Stimulated activated naive CD4-positive, alpha-beta T cell treated with Interleukin-2 at 50 U/mL for 16 hours (primary cell): ENCODE data around the gene ZFC3H1.

Experiments
- DNase-seq: peaks from one replicate; lab custom pipeline; 2025; lab: John Stamatoyannopoulos, UW

The ZFC3H1 gene

GRCh38 chr12:71627438-71628002 is 36.1 kb downstream of the ZFC3H1 start:
- DNase-seq: no peak

GRCh38 chr12:71626768-71627167 is 36.9 kb downstream of the ZFC3H1 start:
- no peak for DNase-seq

- no peak for DNase-seq
Measured at GRCh38 chr12:71626098-71626497, 37.5 kb downstream of the ZFC3H1 start.

GRCh38 chr12:71625476-71625875 is 38.2 kb downstream of the ZFC3H1 start:
- DNase-seq: no peak

- DNase-seq: no peak
Measured at GRCh38 chr12:71621938-71622337, 41.7 kb downstream of the ZFC3H1 start.

GRCh38 chr12:71610031-71610795 is 53.4 kb downstream of the ZFC3H1 start:
- no peak for DNase-seq

GRCh38 chr12:71607494-71608330 is 55.9 kb downstream of the ZFC3H1 start:
- DNase-seq: no peak

GRCh38 chr12:71605039-71605438 is 58.6 kb downstream of the ZFC3H1 start:
- DNase-seq: no peak

GRCh38 chr12:71602761-71603577 is 60.7 kb downstream of the ZFC3H1 start:
- no peak for DNase-seq

GRCh38 chr12:71601546-71601945 is 62.1 kb downstream of the ZFC3H1 start:
- DNase-seq: no peak

GRCh38 chr12:71599210-71599609 is 64.4 kb downstream of the ZFC3H1 start:
- DNase-seq: no peak

GRCh38 chr12:71594214-71594948 is 69.3 kb downstream of the ZFC3H1 start:
- DNase-seq: no peak

- DNase-seq: no peak
Measured at GRCh38 chr12:71592841-71593240, 70.8 kb downstream of the ZFC3H1 start.

GRCh38 chr12:71591601-71592000 is 72.0 kb downstream of the ZFC3H1 start:
- no peak for DNase-seq

GRCh38 chr12:71589478-71589881 is 74.2 kb downstream of the ZFC3H1 start:
- no peak for DNase-seq

GRCh38 chr12:71587012-71587411 is 76.6 kb downstream of the ZFC3H1 start:
- DNase-seq: no peak

- no peak for DNase-seq
Measured at GRCh38 chr12:71585218-71585617, 78.4 kb downstream of the ZFC3H1 start.

GRCh38 chr12:71584356-71584755 is 79.3 kb downstream of the ZFC3H1 start:
- DNase-seq: no peak

GRCh38 chr12:71582925-71583324 is 80.7 kb downstream of the ZFC3H1 start:
- DNase-seq: no peak

- DNase-seq: no peak
Measured at GRCh38 chr12:71581206-71581605, 82.4 kb downstream of the ZFC3H1 start.

- DNase-seq: no peak
Measured at GRCh38 chr12:71578694-71579258, 84.9 kb downstream of the ZFC3H1 start.
